22Rv1 (cell line): ENCODE data around the gene AGAP1.

Experiments
- H3K27ac ChIP-seq: fragments of 450-650 bp; 2 replicates; pipeline ENCODE4 v1.5.1; 2017
- ZFX ChIP-seq: fragments of 450-650 bp; IDR thresholded peaks from 2 replicates; pipeline ENCODE4 v1.6.1; 2017; ENCODE audit warnings: antibody characterized with exemption, borderline replicate concordance
- TF ChIP-seq, protein P1 (sequence below): fragments of 450-650 bp; IDR thresholded peaks from 2 replicates; pipeline ENCODE4 v1.5.1; 2017; ENCODE audit warnings: mild to moderate bottlenecking

Gene AGAP1

DNA sequence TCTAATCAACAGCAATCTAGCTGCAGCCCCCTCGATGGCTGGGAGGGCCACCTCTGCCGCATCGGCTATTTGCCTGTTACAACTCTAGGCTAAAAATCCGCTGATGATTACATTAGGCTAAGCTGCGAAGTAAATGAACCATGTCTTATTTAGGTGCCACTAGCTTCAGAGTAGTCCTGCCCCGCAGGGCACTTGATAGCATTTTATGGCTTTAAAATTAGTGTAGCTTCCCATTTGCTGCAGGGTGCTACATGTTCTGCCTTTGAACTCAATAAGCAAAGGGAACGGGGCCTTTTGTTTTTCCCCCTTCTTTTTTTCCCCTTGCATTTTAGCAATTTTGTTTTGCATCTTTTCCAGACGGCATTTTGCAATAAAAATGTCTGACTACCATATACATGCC lies 404.1 kb downstream of the AGAP1 start:
- TF ChIP-seq, protein P1, sequence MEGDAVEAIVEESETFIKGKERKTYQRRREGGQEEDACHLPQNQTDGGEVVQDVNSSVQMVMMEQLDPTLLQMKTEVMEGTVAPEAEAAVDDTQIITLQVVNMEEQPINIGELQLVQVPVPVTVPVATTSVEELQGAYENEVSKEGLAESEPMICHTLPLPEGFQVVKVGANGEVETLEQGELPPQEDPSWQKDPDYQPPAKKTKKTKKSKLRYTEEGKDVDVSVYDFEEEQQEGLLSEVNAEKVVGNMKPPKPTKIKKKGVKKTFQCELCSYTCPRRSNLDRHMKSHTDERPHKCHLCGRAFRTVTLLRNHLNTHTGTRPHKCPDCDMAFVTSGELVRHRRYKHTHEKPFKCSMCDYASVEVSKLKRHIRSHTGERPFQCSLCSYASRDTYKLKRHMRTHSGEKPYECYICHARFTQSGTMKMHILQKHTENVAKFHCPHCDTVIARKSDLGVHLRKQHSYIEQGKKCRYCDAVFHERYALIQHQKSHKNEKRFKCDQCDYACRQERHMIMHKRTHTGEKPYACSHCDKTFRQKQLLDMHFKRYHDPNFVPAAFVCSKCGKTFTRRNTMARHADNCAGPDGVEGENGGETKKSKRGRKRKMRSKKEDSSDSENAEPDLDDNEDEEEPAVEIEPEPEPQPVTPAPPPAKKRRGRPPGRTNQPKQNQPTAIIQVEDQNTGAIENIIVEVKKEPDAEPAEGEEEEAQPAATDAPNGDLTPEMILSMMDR = no peak
- TF ChIP-seq ZFX = no peak
- no peak overlapping the region for H3K27ac ChIP-seq

DNA sequence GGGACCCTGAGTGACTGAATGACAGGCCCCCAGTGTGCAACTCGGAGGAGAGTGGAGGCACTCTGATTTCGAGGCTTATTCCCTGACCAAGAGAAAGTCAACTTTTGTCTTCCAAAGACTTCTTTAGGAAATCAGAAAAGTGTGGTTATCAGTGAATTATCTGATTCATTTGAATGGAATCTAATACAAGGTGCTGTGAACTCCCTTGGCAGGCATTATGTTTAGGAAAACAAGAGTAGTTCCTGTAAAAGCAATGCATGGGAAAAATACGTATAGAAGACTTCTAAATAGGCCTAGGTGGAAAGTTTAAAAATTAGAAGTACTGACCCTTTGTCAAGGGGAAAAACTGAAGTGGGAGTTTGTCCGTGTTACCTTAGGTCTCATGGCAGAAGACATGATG lies 404.9 kb downstream of the AGAP1 start:
- no peak overlapping the region for H3K27ac ChIP-seq
- TF ChIP-seq ZFX = no peak
- TF ChIP-seq, protein P1 = no peak

DNA sequence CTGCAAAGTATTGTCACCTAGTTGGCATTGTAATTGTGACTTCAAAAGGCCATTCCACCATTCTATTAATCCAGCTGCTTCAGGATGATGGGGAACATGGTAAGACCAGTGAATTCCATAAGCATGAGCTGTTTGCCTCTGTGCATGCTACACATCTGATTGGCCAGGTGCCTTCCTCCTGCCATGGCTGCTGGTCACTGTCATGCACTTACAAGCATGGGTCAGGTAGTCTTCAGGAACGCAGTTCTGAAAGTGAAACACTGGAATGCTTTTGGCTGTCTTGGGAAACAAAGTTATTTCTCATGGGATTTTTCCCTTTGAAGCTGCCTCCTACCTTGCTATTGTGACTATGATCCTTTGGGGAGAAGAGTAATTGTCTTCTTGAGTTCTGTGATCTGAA lies 406.8 kb downstream of the AGAP1 start:
- TF ChIP-seq ZFX = no peak
- TF ChIP-seq, protein P1 = no peak
- H3K27ac ChIP-seq = no peak overlapping the region

DNA sequence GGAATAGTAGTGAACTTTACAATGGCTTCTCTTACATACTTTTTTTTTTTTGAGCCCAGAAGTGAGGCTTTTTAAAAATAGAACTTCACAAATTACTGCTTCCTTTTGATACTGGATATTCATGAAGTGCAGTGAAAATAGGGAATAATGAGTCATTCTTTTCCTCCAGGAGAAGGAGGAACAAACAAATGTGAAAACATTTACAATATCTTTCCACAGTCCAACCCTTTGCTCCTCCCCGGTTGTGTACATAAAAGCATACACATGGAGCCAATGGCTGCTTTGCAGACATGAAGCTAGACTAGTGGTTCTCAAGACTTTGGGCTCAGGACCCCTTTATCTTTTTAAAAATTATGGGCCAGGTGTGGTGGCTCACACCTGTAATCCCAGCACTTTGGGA lies 407.4 kb downstream of the AGAP1 start:
- TF ChIP-seq, protein P1 = no peak
- no peak for TF ChIP-seq ZFX
- H3K27ac ChIP-seq = no peak overlapping the region

DNA sequence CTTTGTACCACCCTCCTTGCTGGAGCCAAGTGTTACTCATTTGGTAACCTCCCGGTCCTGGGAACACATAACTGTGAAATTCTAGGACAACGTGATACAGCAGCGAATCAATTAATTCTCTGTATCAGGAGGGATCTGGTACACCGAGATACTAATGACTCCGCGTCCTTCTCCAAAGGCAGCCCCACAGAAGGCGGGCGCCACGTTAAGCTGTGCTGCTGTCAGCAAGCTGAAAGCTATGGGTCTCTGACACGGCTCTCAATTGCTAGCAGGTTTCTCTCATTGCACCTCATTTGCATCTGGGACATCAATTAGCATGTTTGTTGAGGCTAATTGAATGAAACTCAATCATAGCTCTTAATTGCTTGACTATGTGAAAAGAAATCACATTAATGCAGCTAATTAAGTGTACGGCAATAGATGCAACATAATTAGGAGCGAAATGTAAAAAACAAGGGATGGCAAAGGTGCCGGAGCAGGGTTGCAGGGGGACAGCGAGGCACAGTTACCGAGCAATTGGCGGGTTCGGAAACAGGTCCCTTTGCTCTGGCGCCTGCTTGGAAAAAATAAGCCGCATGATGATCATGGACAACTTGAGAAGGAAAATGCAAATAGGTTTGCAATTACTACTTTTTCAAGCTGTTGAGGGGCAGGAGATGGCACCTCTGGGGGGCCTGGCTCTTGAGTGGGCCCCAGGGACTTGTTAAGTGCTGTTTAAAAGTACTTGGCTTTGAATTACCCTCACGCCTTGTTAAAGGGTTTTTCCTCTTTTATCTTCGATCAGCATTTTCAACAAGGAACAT lies 410.1 kb downstream of the AGAP1 start:
- TF ChIP-seq ZFX = no peak
- TF ChIP-seq, protein P1 = no peak

DNA sequence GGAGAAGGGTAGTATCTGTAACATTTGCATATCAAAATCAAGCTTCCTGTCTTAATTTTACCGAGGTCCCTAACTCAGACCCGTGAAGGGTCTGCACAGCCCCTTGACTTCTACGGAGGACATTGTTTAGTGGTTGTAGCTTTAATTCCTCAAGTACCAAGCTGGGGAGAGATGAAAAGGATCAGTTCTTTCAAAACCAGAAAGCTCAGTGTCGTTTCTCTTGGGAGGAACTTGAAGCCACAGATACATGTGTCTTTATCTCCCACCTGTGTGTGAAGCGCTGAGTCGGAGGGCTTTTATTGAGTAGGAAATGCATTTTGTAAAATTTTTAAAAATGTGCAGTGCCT lies 410.7 kb downstream of the AGAP1 start:
- no peak for TF ChIP-seq ZFX
- TF ChIP-seq, protein P1 = no peak

More for the DNA sequence above, 410.1 kb downstream of the AGAP1 start:
- H3K27ac ChIP-seq = no peak overlapping the region

DNA sequence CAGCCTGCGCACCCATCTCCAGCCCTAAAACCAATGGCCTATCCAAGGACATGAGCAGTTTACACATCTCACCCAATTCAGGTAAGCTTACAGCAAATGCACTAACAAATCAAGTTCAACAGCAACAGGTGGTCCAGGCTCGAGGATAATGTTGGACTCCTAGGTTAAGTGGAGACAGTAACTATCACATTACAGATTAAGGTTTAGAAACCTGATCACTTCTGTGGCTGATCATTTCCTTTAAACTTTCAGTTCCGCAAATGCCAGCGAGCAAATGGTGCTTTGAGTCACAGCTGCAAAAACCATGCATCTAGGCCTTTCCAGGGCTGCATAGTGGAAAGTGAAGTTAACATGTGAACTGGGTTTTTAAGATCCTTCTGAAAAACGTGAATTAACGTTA lies 415.0 kb downstream of the AGAP1 start:
- TF ChIP-seq, protein P1 = no peak
- no peak for TF ChIP-seq ZFX
- H3K27ac ChIP-seq = no peak overlapping the region

More for the DNA sequence above, 410.7 kb downstream of the AGAP1 start:
- no peak overlapping the region for H3K27ac ChIP-seq
